Cardiac fibroblast (primary cell): ENCODE data around the gene LTB.

Experiments
- DNase-seq, 2 donors: peaks; one replicate each; pipeline versions ENCODE4 v3.0.0 to v3.0.0-alpha.2; 2010; ENCODE audit warnings: low read depth in 2 of 2
- H3K4me3 ChIP-seq, 2 donors: replicated peaks in 1 of 2; 1 replicate in 1 of 2; 2 replicates in 1 of 2; pipeline ENCODE4 v1.5.1; 2011; ENCODE audit warnings: low read depth in 2 of 2, low read length in 2 of 2, mild to moderate bottlenecking in 2 of 2, moderate library complexity in 1 of 2
- CTCF ChIP-seq: IDR thresholded peaks from one replicate; pipeline ENCODE4 v1.5.1; 2011; ENCODE audit warnings: low read depth, mild to moderate bottlenecking, low read length, inconsistent platforms

The LTB gene, protein sequence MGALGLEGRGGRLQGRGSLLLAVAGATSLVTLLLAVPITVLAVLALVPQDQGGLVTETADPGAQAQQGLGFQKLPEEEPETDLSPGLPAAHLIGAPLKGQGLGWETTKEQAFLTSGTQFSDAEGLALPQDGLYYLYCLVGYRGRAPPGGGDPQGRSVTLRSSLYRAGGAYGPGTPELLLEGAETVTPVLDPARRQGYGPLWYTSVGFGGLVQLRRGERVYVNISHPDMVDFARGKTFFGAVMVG

GRCh38 chr6:31582230-31582643, at the start of gene LTB:
Gene LTB (minus strand): TSS chr6:31582424. CDS start chr6:31582417, 7 bp downstream.
- peak within 1 kb of the TSS; percentile 84 to 90 for H3K4me3 ChIP-seq
- no peak for TF ChIP-seq CTCF
- DNase-seq = no peak

DNA sequence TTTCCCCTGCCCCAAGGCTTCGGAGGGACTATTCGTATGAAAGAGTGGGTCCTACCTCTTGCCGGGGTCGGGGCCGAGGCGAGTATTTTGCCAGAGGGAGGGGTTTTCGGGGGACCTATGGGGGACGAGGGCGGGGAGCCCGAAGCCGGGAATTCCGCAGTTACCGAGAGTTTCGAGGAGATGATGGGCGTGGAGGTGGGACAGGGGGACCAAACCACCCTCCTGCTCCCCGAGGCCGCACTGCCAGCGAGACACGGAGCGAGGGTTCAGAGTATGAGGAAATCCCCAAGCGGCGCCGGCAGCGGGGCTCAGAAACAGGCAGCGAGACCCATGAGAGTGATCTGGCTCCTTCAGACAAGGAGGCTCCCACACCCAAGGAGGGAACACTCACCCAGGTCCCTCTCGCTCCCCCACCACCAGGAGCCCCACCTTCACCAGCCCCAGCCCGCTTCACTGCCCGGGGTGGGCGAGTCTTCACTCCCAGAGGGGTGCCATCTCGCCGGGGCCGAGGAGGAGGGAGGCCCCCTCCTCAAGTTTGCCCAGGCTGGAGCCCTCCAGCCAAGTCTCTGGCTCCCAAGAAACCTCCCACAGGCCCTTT, 49.6 kb upstream of the LTB start:
- no peak for TF ChIP-seq CTCF
- DNase-seq = no peak
- no peak overlapping the region for H3K4me3 ChIP-seq

DNA sequence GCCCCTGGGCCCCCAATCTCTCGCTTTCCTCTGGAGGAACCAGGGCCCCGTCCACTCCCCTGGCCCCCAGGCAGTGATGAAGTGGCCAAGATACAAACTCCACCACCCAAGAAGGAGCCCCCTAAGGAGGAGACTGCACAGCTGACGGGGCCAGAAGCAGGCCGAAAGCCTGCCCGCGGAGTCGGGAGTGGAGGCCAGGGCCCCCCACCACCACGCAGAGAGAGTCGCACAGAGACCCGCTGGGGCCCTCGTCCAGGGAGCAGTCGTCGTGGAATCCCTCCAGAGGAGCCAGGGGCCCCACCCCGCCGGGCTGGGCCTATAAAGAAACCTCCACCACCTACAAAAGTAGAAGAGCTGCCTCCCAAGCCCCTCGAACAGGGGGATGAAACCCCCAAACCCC, 49.0 kb upstream of the LTB start:
- no peak for DNase-seq
- H3K4me3 ChIP-seq = no peak overlapping the region
- TF ChIP-seq CTCF = no peak

DNA sequence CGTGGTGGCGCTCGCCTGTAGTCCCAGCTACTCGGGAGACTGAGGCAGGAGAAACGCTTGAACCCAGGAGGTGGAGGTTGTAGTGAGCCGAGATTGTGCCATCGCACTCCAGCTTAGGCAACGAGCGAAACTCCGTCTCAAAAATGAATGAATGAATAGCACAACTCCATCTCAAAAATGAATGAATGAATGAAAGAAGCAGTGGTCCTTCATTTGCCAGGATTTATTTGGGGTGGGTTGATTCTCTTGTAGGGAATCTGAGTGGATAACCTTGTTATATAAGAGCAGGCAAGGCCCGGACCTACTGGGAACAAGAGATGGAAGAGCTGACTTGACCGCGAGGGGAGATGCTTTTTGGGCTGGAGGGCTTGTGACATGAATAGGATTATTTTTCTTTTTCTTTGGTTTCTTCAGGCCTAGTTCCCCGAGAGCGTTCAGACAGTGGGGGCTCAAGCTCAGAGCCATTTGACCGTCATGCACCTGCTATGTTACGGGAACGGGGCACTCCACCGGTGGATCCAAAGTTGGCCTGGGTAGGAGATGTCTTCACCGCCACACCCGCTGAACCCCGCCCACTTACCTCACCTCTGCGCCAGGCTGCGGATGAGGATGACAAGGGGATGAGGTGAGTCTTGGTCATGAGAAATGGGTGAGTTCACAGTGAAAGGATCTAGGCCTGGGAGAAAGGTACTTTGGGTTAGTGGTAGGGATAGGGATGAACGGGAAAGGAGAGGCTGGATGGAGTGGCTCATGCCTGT, 48.1 kb upstream of the LTB start:
- H3K4me3 ChIP-seq = no peak overlapping the region
- no peak for TF ChIP-seq CTCF
- DNase-seq = no peak

DNA sequence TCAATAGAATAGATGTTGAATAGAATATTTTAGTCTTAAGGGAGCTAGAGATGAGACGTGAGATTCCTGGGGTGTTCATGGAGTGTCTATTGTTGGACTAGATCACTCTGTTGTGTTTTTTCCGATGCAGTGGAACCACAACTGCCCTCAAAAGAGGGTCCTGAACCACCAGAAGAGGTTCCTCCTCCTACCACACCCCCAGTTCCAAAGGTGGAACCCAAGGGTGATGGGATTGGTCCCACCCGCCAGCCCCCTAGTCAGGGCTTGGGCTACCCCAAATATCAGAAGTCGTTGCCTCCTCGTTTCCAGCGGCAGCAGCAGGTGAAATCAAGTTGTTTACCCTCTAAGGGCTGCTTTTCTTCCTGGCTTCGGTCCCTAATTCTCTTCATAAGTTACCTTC, 46.8 kb upstream of the LTB start:
- no peak for DNase-seq
- H3K4me3 ChIP-seq = no peak overlapping the region
- TF ChIP-seq CTCF = no peak

- no peak overlapping the region for H3K4me3 ChIP-seq
Measured at GRCh38 chr6:31627690-31628287, 45.6 kb upstream of the LTB start.

More at GRCh38 chr6:31627690-31628287, 45.6 kb upstream of the LTB start:
- no peak for DNase-seq
- TF ChIP-seq CTCF = no peak
